ENCODE results near the gene FSCN2.

FSCN2 gene

DNA sequence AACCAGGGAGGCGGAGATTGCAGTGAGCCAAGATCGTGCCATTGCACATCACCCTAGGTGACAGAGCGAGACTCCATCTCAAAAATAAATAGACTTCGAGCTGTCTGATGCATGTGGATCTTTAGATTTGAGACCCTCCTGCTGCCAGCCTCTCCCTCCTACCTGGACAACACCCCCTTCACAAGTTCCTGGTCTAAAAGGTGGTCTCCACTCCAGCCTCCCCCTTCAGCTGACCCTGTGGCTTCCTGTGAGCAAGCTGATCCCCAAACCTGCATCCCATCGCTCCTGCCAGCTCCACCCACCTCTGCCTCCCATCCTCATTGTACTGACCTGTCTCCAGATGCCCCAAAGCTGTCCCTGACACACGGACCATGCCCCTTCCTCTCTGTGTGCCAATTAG lies 51.1 kb downstream of the FSCN2 start:
- no peak for DNase-seq (ENCODE audit: extremely low read depth, insufficient read length)
- no peak overlapping the region for H3K4me3 ChIP-seq (replicated peaks; ENCODE audit: low read depth, low read length)
- H3K27me3 ChIP-seq (replicated peaks; ENCODE audit: control insufficient read depth, insufficient read depth, low read length): no peaks in the 10 kb centered on the region
- peaks cover 33% of the 10 kb centered on the region for H3K36me3 ChIP-seq (ENCODE audit: control insufficient read depth, insufficient read depth, low read length)
- TF ChIP-seq, protein P1, sequence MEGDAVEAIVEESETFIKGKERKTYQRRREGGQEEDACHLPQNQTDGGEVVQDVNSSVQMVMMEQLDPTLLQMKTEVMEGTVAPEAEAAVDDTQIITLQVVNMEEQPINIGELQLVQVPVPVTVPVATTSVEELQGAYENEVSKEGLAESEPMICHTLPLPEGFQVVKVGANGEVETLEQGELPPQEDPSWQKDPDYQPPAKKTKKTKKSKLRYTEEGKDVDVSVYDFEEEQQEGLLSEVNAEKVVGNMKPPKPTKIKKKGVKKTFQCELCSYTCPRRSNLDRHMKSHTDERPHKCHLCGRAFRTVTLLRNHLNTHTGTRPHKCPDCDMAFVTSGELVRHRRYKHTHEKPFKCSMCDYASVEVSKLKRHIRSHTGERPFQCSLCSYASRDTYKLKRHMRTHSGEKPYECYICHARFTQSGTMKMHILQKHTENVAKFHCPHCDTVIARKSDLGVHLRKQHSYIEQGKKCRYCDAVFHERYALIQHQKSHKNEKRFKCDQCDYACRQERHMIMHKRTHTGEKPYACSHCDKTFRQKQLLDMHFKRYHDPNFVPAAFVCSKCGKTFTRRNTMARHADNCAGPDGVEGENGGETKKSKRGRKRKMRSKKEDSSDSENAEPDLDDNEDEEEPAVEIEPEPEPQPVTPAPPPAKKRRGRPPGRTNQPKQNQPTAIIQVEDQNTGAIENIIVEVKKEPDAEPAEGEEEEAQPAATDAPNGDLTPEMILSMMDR (IDR thresholded peaks at IDR 0.05; ENCODE audit: insufficient read depth, low read length, poor library complexity, severe bottlenecking): no peak

DNA sequence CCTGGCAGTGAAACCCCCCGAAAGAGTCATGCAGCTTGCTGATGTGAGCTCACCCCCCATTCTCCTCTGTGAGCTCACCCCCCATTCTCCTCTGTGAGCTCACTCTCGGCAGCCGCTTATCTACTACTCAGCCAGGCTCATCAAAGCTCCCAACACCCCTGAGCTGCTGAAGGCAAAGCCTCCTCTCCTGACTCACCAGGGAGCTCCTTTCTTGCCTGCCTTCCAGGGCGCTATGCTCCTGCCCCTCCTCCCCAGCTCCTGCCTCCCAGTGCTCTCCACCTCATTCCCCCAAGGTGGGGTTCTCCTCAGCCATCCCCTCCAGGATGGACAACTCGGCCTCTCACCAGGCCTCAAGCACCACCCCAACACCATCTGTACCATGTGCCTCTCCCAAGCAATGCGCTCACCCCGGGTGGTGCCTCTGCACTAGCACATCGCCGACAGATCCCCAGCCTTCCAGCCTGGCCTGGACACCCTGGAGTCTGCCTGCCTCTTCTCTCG lies 51.7 kb downstream of the FSCN2 start:
- Histone ChIP-seq H3K36me3 (ENCODE audit: control insufficient read depth, insufficient read depth, low read length) (peaks cover 31% of the 10 kb centered on the region), H3K4me3 (replicated peaks; ENCODE audit: low read depth, low read length) (no peak overlapping the region), H3K27me3 (replicated peaks; ENCODE audit: control insufficient read depth, insufficient read depth, low read length) (no peaks in the 10 kb centered on the region)
- no peak for DNase-seq (ENCODE audit: extremely low read depth, insufficient read length)
- TF ChIP-seq, protein P1 (IDR thresholded peaks at IDR 0.05; ENCODE audit: insufficient read depth, low read length, poor library complexity, severe bottlenecking): no peak

DNA sequence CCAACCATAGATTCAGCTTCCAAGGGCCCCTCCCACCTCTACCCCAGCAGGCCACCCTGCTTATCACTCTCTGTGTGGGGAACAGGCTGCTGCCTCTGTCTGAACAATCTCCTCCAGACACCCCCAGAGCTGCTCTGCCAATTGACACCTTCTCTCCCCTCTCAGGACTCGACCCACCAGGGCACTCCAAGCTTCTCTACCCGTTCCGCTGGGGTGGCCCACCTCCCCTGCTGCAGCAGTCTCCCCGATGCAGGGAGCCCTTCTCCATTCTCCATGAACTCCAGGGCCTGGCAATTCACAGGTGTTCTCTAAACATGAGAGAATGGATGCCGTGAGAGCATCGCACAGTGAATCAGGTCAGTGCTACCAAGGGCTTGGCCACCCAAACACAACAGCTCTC lies 52.3 kb downstream of the FSCN2 start:
- DNase-seq (ENCODE audit: extremely low read depth, insufficient read length): no peak
- Histone ChIP-seq H3K4me3 (replicated peaks; ENCODE audit: low read depth, low read length) (no peak overlapping the region), H3K36me3 (ENCODE audit: control insufficient read depth, insufficient read depth, low read length) (peaks cover 31% of the 10 kb centered on the region), H3K27me3 (replicated peaks; ENCODE audit: control insufficient read depth, insufficient read depth, low read length) (no peaks in the 10 kb centered on the region)
- TF ChIP-seq, protein P1 (IDR thresholded peaks at IDR 0.05; ENCODE audit: insufficient read depth, low read length, poor library complexity, severe bottlenecking): no peak

DNA sequence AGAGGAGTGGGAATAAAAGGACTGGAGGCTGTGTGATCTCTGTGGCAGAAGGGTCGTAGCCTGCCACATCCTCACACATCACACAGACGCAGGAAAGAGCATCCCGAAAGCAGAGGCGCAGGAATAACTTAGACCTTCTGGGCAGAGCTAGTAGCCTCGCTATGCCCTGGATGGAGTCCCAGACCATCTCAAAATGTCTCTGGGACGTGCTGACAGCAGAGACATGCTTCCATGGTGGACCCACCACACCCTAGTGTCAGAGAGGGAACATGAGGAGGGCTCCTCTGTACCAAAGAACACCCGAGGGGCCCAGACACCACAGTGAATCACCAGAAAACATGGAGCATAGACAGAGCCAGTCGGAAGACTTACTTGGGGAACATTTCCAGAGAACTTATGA lies 53.6 kb downstream of the FSCN2 start:
- H3K4me3 ChIP-seq (replicated peaks; ENCODE audit: low read depth, low read length): no peak overlapping the region
- DNase-seq (ENCODE audit: extremely low read depth, insufficient read length): no peak
- H3K27me3 ChIP-seq (replicated peaks; ENCODE audit: control insufficient read depth, insufficient read depth, low read length): no peaks in the 10 kb centered on the region
- peaks cover 37% of the 10 kb centered on the region for H3K36me3 ChIP-seq (ENCODE audit: control insufficient read depth, insufficient read depth, low read length)
- TF ChIP-seq, protein P1 (IDR thresholded peaks at IDR 0.05; ENCODE audit: insufficient read depth, low read length, poor library complexity, severe bottlenecking): no peak

- DNase-seq (ENCODE audit: extremely low read depth, insufficient read length): no peak
- H3K36me3 ChIP-seq (ENCODE audit: control insufficient read depth, insufficient read depth, low read length): peaks cover 36% of the 10 kb centered on the region
These were observed 54.2 kb downstream of the FSCN2 start for GRCh38 chr17:81582341-81582740.

More at GRCh38 chr17:81582341-81582740, 54.2 kb downstream of the FSCN2 start:
- no peak overlapping the region for H3K4me3 ChIP-seq (replicated peaks; ENCODE audit: low read depth, low read length)
- TF ChIP-seq, protein P1 (IDR thresholded peaks at IDR 0.05; ENCODE audit: insufficient read depth, low read length, poor library complexity, severe bottlenecking): no peak
- no peaks in the 10 kb centered on the region for H3K27me3 ChIP-seq (replicated peaks; ENCODE audit: control insufficient read depth, insufficient read depth, low read length)
